SK-N-SH treated with all-trans-retinoic acid at 6 μM for 48 hours (cell line): ENCODE measurements around the gene FTH1.

Experiments used
- ATAC-seq: fragments of 200-7000 bp; cut with Tn5 transposase; 3 replicates; pipeline ENCODE4 v1.9.1; 2020; ENCODE audit warnings: mild to moderate bottlenecking, moderate library complexity
- ARNTL ChIP-seq: fragments of 450-650 bp; formaldehyde crosslinking; IDR thresholded peaks from 2 replicates; pipeline ENCODE4 v1.5.0; 2020; ENCODE audit warnings: low read depth, mild to moderate bottlenecking, moderate library complexity, borderline replicate concordance
- BACH2 ChIP-seq: fragments of 250-450 bp; sonication (Bioruptor Pico); IDR thresholded peaks from 2 replicates; pipeline ENCODE4 v1.9.0; 2021; ENCODE audit warnings: mild to moderate bottlenecking, borderline replicate concordance
- CREB5 ChIP-seq: fragments of 250-450 bp; sonication (Bioruptor Pico); IDR thresholded peaks from 2 replicates; pipeline ENCODE4 v1.5.1; 2020; ENCODE audit warnings: low read depth, mild to moderate bottlenecking, moderate library complexity
- CSDC2 ChIP-seq: fragments of 250-450 bp; sonication (Bioruptor Pico); IDR thresholded peaks from 2 replicates; pipeline ENCODE4 v1.5.0; 2020; ENCODE audit warnings: mild to moderate bottlenecking, moderate library complexity
- ESRRG ChIP-seq: fragments of 250-450 bp; sonication (Bioruptor Pico); IDR thresholded peaks from 2 replicates; pipeline ENCODE4 v1.6.1; 2021; ENCODE audit warnings: mild to moderate bottlenecking
- GLIS3 ChIP-seq: fragments of 250-450 bp; sonication (Bioruptor Pico); IDR thresholded peaks from 2 replicates; pipeline ENCODE4 v1.5.0; 2020; ENCODE audit warnings: mild to moderate bottlenecking, moderate library complexity
- ISL1 ChIP-seq: fragments of 250-450 bp; sonication (Bioruptor Pico); IDR thresholded peaks from 2 replicates; pipeline ENCODE4 v2.1.2; 2022; ENCODE audit warnings: mild to moderate bottlenecking, moderate library complexity
- POU6F1 ChIP-seq: fragments of 250-450 bp; sonication (Bioruptor Pico); IDR thresholded peaks from 2 replicates; pipeline ENCODE4 v1.8.0; 2021; ENCODE audit warnings: low read depth, mild to moderate bottlenecking, moderate library complexity, borderline replicate concordance
- RARB ChIP-seq: fragments of 250-450 bp; sonication (Bioruptor Pico); IDR thresholded peaks from 2 replicates; pipeline ENCODE4 v1.8.0; 2021; ENCODE audit warnings: mild to moderate bottlenecking, moderate library complexity
- TCF4 ChIP-seq: fragments of 250-450 bp; sonication (Bioruptor Pico); IDR thresholded peaks from 2 replicates; pipeline ENCODE4 v1.8.0; 2021; ENCODE audit warnings: mild to moderate bottlenecking, moderate library complexity, borderline replicate concordance
- TOX ChIP-seq: fragments of 250-450 bp; sonication (Bioruptor Pico); IDR thresholded peaks from 2 replicates; pipeline ENCODE4 v1.8.0; 2021; ENCODE audit warnings: mild to moderate bottlenecking, moderate library complexity, borderline replicate concordance
- ZC3H10 ChIP-seq: fragments of 250-450 bp; sonication (Bioruptor Pico); IDR thresholded peaks from 2 replicates; pipeline ENCODE4 v1.5.1; 2021; ENCODE audit warnings: mild to moderate bottlenecking, moderate library complexity
- ZFP3 ChIP-seq: fragments of 250-450 bp; sonication (Bioruptor Pico); IDR thresholded peaks from 2 replicates; pipeline ENCODE4 v1.5.0; 2020; ENCODE audit warnings: mild to moderate bottlenecking, moderate library complexity
- ZFP30 ChIP-seq: fragments of 450-650 bp; formaldehyde crosslinking; IDR thresholded peaks from 2 replicates; pipeline ENCODE4 v1.5.0; 2022; ENCODE audit warnings: mild to moderate bottlenecking, moderate library complexity
- ZNF565 ChIP-seq: fragments of 450-650 bp; formaldehyde crosslinking; conservative IDR thresholded peaks from 2 replicates; pipeline ENCODE4 v1.5.0; 2020; ENCODE audit warnings: low read depth, mild to moderate bottlenecking, moderate library complexity
- ZNF70 ChIP-seq: fragments of 450-650 bp; formaldehyde crosslinking; IDR thresholded peaks from 2 replicates; pipeline ENCODE4 v1.5.0; 2020; ENCODE audit warnings: mild to moderate bottlenecking, moderate library complexity
- ZNF8 ChIP-seq: fragments of 450-650 bp; formaldehyde crosslinking; IDR thresholded peaks from 2 replicates; pipeline ENCODE4 v1.5.0; 2020; ENCODE audit warnings: mild to moderate bottlenecking, moderate library complexity
- TF ChIP-seq, protein P1 (sequence below): fragments of 250-450 bp; sonication (Bioruptor Pico); IDR thresholded peaks from 2 replicates; pipeline ENCODE4 v1.8.0; 2020; ENCODE audit warnings: mild to moderate bottlenecking, moderate library complexity, borderline replicate concordance
- TF ChIP-seq, protein P2 (sequence below): fragments of 250-450 bp; sonication (Bioruptor Pico); IDR thresholded peaks from 2 replicates; pipeline ENCODE4 v1.5.1; 2021; ENCODE audit warnings: mild to moderate bottlenecking, moderate library complexity
- TF ChIP-seq, protein P3 (sequence below): fragments of 250-450 bp; sonication (Bioruptor Pico); IDR thresholded peaks from 2 replicates; pipeline ENCODE4 v1.5.0; 2020; ENCODE audit warnings: mild to moderate bottlenecking, moderate library complexity

Gene FTH1

GRCh38 chr11:62001450-62002191 is 34.2 kb upstream of the FTH1 start:
- TF ChIP-seq GLIS3 (CRISPR knock-in tag) (no peak), ZNF70 (CRISPR knock-in tag) (no peak), TCF4 (CRISPR knock-in tag) (no peak), BACH2 (CRISPR knock-in tag) (no peak), CSDC2 (CRISPR knock-in tag) (no peak), ZNF8 (CRISPR knock-in tag) (no peak)
- no peak for ATAC-seq

DNA sequence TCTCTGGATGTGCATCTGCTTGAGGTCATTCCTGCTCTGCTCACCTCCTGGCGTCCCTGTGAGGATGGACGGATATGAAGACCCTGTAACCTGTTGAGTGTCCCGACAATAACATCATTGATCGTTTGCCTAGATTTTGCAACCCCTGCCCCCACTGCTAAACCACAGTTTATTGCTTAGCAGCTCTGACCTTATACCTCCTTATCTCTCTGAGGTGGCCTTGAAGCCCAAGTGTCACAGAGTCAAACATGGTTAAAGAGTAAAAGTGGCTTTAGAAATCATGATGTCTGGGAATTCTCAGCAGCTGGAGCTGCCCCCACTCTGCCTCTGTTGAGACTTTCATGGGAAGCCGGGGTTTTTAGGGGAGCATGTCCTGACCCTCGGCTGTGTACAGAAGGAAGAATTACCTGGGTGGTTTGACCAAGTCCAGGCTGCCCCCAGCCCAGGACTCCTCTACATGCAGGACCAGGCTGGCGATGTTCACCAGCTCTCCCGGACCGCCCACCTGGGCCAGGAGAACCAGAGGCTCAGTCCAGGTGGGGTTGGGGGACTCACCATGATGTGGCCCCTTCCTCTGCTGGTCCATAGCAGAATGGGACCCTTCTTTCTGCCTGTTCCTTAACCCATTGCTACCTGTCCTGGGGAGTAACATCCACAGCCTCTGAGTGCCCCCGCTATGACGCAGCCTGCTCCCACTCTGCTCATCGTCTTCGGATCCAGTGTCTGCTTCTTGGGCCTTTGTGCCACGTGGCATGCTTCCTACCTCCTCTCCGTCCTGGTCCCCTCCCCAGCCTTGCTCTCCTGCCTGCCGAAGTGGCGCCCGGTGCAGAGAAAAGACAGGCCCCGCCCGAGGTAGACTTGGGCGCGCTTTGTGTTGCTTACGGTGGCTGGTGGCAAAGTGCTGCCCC is 33.4 kb upstream of the FTH1 start:
- ATAC-seq: no peak
- TF ChIP-seq TCF4 (CRISPR knock-in tag) (no peak), ISL1 (CRISPR knock-in tag) (no peak), ZNF565 (CRISPR knock-in tag) (no peak), CREB5 (no peak), RARB (no peak), ZNF70 (CRISPR knock-in tag) (no peak), BACH2 (CRISPR knock-in tag) (no peak), TOX (no peak), ARNTL (no peak), ZC3H10 (CRISPR knock-in tag) (no peak), ESRRG (CRISPR knock-in tag) (no peak), ZFP30 (CRISPR knock-in tag) (no peak), POU6F1 (no peak), GLIS3 (CRISPR knock-in tag) (no peak), ZNF8 (CRISPR knock-in tag) (no peak), ZFP3 (CRISPR knock-in tag) (no peak), CSDC2 (CRISPR knock-in tag) (no peak)
- TF ChIP-seq, protein P1, sequence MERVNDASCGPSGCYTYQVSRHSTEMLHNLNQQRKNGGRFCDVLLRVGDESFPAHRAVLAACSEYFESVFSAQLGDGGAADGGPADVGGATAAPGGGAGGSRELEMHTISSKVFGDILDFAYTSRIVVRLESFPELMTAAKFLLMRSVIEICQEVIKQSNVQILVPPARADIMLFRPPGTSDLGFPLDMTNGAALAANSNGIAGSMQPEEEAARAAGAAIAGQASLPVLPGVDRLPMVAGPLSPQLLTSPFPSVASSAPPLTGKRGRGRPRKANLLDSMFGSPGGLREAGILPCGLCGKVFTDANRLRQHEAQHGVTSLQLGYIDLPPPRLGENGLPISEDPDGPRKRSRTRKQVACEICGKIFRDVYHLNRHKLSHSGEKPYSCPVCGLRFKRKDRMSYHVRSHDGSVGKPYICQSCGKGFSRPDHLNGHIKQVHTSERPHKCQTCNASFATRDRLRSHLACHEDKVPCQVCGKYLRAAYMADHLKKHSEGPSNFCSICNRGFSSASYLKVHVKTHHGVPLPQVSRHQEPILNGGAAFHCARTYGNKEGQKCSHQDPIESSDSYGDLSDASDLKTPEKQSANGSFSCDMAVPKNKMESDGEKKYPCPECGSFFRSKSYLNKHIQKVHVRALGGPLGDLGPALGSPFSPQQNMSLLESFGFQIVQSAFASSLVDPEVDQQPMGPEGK: no peak
- TF ChIP-seq, protein P2, sequence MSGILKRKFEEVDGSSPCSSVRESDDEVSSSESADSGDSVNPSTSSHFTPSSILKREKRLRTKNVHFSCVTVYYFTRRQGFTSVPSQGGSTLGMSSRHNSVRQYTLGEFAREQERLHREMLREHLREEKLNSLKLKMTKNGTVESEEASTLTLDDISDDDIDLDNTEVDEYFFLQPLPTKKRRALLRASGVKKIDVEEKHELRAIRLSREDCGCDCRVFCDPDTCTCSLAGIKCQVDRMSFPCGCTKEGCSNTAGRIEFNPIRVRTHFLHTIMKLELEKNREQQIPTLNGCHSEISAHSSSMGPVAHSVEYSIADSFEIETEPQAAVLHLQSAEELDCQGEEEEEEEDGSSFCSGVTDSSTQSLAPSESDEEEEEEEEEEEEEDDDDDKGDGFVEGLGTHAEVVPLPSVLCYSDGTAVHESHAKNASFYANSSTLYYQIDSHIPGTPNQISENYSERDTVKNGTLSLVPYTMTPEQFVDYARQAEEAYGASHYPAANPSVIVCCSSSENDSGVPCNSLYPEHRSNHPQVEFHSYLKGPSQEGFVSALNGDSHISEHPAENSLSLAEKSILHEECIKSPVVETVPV (CRISPR knock-in tag): no peak
- TF ChIP-seq, protein P3, sequence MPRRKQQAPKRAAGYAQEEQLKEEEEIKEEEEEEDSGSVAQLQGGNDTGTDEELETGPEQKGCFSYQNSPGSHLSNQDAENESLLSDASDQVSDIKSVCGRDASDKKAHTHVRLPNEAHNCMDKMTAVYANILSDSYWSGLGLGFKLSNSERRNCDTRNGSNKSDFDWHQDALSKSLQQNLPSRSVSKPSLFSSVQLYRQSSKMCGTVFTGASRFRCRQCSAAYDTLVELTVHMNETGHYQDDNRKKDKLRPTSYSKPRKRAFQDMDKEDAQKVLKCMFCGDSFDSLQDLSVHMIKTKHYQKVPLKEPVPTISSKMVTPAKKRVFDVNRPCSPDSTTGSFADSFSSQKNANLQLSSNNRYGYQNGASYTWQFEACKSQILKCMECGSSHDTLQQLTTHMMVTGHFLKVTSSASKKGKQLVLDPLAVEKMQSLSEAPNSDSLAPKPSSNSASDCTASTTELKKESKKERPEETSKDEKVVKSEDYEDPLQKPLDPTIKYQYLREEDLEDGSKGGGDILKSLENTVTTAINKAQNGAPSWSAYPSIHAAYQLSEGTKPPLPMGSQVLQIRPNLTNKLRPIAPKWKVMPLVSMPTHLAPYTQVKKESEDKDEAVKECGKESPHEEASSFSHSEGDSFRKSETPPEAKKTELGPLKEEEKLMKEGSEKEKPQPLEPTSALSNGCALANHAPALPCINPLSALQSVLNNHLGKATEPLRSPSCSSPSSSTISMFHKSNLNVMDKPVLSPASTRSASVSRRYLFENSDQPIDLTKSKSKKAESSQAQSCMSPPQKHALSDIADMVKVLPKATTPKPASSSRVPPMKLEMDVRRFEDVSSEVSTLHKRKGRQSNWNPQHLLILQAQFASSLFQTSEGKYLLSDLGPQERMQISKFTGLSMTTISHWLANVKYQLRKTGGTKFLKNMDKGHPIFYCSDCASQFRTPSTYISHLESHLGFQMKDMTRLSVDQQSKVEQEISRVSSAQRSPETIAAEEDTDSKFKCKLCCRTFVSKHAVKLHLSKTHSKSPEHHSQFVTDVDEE (CRISPR knock-in tag): no peak
- TF ChIP-seq, all 23 proteins: peak for 0
